ENCODE measurements around the gene CROCC2. TPM values are rescaled to one million over a fixed set of nuclear protein-coding genes. Genes with fewer than 3 reads are reported as not detected.

CROCC2 gene
- total RNA-seq, 1 donor from 2014 or later: 2.9 TPM

DNA sequence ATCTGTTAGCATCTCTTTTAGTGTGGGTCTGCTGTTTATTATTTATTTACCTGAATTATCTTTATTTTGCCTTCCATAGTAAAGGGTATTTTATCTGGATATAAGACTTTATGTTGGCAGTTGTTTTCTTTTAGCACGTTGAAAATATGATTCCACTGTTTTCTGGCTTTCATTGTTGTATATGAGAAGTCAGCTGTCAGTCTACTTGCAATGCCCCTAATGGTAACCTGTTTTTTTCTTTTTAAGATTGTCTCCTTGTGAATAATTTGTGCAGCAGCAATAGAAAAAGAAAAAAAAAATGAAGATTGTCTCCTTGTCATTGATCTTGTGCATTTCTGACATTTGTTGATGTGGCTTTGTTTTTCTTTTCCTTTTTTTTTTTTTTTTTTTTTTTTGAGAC is 119.5 kb downstream of the CROCC2 start:
- H3K36me3 ChIP-seq: peaks cover 0 to 19% of the 10 kb centered on the region in 2 donors
- H3K4me3 ChIP-seq: no peak overlapping the region
- intact Hi-C loops (cut with DNase I): no loop called here
- TF ChIP-seq, protein P1, sequence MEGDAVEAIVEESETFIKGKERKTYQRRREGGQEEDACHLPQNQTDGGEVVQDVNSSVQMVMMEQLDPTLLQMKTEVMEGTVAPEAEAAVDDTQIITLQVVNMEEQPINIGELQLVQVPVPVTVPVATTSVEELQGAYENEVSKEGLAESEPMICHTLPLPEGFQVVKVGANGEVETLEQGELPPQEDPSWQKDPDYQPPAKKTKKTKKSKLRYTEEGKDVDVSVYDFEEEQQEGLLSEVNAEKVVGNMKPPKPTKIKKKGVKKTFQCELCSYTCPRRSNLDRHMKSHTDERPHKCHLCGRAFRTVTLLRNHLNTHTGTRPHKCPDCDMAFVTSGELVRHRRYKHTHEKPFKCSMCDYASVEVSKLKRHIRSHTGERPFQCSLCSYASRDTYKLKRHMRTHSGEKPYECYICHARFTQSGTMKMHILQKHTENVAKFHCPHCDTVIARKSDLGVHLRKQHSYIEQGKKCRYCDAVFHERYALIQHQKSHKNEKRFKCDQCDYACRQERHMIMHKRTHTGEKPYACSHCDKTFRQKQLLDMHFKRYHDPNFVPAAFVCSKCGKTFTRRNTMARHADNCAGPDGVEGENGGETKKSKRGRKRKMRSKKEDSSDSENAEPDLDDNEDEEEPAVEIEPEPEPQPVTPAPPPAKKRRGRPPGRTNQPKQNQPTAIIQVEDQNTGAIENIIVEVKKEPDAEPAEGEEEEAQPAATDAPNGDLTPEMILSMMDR (IDR thresholded peaks at IDR 0.05): no peak
- no peaks in the 10 kb centered on the region for H3K4me1 ChIP-seq
- H3K9me3 ChIP-seq: peaks cover 6 to 17% of the 10 kb centered on the region in 2 donors
- no peak overlapping the region for H3K27ac ChIP-seq
- DNase-seq (ENCODE audit: low spot score in 2 of 2): no peak
- H3K27me3 ChIP-seq: no peaks in the 10 kb centered on the region

DNA sequence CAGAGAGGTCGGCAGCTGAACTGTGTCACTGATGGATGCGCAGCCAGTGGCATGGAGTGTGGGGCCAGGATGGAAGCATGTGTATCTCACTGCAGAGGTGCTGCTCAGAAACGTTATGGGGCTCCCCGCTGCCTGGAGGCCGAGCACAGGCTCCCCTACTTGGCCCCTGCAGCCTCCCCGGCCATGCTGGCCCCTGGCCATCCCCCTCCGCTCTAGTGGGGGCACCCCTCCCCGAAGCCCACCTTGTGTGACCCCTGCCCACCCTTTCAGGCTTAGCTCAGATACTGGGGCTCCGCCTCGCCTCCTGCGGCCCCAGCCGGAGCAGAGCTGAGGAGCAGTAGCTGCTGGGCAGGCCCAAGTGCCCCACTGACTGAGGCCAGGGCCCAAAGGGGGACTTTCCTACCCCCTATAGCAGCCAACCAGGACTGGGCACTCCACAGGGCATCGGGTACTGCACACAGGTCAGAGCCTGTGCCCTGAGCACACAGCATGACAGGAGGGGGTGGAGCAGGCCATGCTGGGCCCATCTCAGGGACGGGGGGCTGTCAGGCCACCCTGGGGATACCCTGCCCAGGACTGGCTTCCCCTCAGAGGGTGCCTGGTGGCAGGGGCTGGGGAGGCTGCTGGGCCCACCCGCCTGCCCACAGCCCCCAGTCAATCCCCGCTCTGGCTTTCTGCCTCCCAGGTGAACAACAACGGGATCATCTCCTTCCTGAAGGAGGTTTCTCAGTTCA is 123.6 kb downstream of the CROCC2 start:
- H3K36me3 ChIP-seq: peaks cover 9 to 41% of the 10 kb centered on the region in 2 donors

DNA sequence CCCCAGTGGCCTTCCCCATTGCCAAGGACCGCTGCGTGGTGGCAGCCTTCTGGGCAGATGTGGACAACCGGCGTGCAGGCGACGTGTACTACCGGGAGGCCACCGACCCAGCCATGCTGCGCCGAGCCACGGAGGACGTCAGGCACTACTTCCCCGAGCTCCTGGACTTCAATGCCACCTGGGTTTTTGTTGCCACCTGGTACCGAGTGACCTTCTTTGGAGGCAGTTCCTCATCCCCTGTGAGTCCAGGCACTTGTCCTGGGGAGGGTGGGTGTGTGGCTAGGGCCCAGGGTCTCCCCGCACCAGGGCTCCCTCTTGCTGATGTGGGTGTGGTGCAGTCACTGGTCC is 124.2 kb downstream of the CROCC2 start:
- Histone ChIP-seq H3K4me3 (no peak overlapping the region), H3K36me3 (peaks cover 9 to 42% of the 10 kb centered on the region in 2 donors), H3K9me3 (peaks cover 2 to 11% of the 10 kb centered on the region in 2 donors), H3K4me1 (no peaks in the 10 kb centered on the region), H3K27me3 (no peaks in the 10 kb centered on the region), H3K27ac (no peak overlapping the region)
- DNase-seq (ENCODE audit: low spot score in 2 of 2): no peak
- TF ChIP-seq, protein P1 (IDR thresholded peaks at IDR 0.05): no peak
- intact Hi-C loops (cut with DNase I): no loop called here

More for the DNA sequence above, 123.6 kb downstream of the CROCC2 start:
- no peaks in the 10 kb centered on the region for H3K4me1 ChIP-seq
- TF ChIP-seq, protein P1 (IDR thresholded peaks at IDR 0.05): no peak
- H3K27ac ChIP-seq: no peak overlapping the region
- H3K9me3 ChIP-seq: peaks cover 6 to 16% of the 10 kb centered on the region in 2 donors
- H3K4me3 ChIP-seq: no peak overlapping the region
- DNase-seq (ENCODE audit: low spot score in 2 of 2): no peak
- intact Hi-C loops (cut with DNase I): no loop called here
- H3K27me3 ChIP-seq: no peaks in the 10 kb centered on the region

DNA sequence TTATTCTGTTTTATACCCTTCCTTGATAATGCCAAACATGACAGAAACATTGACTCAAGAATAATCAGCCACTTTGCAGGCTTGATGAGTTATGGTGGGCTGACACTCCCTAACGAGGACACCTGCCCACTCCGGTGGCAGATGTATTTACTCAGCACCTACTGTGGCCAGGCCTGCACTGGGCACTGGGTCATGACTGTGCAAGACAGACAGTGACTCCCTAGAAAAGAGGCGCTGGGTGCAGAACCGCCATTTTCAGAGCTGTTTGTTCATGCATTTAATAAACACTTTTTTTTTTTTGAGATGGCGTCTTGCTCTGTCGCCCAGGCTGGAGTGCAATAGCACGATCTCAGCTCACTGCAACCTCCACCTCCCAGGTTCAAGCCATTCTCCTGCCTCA is 124.7 kb downstream of the CROCC2 start:
- H3K27ac ChIP-seq: no peak overlapping the region
- H3K4me3 ChIP-seq: no peak overlapping the region
- no peaks in the 10 kb centered on the region for H3K4me1 ChIP-seq
- no peak for DNase-seq (ENCODE audit: low spot score in 2 of 2)
- TF ChIP-seq, protein P1 (IDR thresholded peaks at IDR 0.05): no peak
- H3K36me3 ChIP-seq: peaks cover 9 to 42% of the 10 kb centered on the region in 2 donors
- H3K27me3 ChIP-seq: no peaks in the 10 kb centered on the region
- peaks cover 0 to 5% of the 10 kb centered on the region in 2 donors for H3K9me3 ChIP-seq
- intact Hi-C loops (cut with DNase I): no loop called here

DNA sequence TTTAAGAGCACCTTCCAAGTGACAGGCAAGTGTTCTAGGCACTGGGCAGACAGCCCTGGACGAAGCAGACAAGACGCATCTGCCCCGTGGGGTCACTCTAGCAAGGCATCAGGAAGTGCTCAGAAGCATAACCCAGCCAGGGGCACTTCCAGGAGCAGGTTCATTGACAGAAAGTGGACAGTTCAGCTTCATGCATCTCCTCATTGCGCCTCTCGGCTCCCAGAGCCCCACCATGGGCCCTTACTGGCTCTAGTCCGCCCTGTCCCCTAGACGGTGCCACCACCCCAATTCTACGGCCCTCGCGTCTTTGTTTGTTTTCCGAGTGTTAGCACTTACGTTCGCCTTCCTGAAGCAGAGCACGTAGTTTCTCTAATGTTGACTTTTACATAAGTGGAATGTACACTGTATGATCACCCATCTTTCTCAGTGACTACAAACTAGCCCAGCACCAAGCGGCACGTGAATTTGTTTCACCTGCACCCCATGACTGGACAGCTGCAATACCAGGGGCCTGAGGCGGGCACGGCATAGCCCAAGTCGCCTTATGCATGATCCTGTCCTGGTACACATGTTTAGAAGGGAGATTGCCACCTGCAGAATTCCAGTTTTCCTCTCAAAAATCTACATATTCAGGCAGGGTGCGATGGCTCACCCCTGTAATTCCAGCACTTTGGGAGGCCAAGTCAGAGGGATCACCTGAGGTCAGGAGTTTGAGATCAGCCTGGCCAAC is 125.5 kb downstream of the CROCC2 start:
- DNase-seq (ENCODE audit: low spot score in 2 of 2): no peak
- TF ChIP-seq, protein P1 (IDR thresholded peaks at IDR 0.05): no peak
- intact Hi-C loops (cut with DNase I): no loop called here

More for the DNA sequence above, 125.5 kb downstream of the CROCC2 start:
- H3K4me3 ChIP-seq: no peak overlapping the region
- peaks cover 9 to 45% of the 10 kb centered on the region in 2 donors for H3K36me3 ChIP-seq
- no peak overlapping the region for H3K27ac ChIP-seq
- no peaks in the 10 kb centered on the region for H3K9me3 ChIP-seq
- H3K4me1 ChIP-seq: peaks cover 0 to 5% of the 10 kb centered on the region in 2 donors
- H3K27me3 ChIP-seq: no peaks in the 10 kb centered on the region

All from ascending aorta (tissue), 2 donors.